Measurements from ENCODE around the gene CCDC60.

DNA sequence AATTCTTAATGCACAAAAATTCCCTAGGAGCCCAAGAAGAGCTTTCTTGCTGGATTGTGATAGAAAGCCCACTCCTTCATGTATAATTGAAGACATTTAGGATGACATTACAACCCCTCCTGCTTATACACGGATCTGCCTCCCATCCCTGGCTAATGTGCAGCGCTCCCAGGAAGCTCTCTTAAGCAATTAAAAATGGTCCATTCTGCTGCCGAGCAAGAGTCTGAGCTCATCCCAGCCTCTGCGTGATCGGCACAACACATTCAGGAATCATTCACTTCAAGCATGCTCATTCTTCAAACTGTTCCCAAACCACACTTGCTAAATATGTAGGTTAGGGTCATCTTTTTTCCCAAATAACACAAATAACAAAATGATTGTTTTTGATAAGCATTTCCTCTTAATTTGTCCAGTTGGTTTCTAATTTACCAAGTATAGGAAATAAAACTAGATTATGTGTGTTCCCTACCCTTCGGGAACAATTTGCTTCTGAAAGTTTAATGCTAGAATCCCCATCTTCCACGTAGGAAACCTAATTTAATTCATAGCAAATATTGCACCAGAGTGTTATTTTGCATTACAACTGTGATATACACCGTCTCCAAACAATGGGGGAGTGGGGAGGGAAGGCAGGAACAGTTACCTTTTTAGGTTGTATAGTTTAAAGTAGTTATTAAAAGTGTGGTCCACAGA is 241.7 kb downstream of the CCDC60 start:
- TF ChIP-seq POLR2A (IDR thresholded peaks at IDR 0.05) = no peak
- TF ChIP-seq, protein P1, sequence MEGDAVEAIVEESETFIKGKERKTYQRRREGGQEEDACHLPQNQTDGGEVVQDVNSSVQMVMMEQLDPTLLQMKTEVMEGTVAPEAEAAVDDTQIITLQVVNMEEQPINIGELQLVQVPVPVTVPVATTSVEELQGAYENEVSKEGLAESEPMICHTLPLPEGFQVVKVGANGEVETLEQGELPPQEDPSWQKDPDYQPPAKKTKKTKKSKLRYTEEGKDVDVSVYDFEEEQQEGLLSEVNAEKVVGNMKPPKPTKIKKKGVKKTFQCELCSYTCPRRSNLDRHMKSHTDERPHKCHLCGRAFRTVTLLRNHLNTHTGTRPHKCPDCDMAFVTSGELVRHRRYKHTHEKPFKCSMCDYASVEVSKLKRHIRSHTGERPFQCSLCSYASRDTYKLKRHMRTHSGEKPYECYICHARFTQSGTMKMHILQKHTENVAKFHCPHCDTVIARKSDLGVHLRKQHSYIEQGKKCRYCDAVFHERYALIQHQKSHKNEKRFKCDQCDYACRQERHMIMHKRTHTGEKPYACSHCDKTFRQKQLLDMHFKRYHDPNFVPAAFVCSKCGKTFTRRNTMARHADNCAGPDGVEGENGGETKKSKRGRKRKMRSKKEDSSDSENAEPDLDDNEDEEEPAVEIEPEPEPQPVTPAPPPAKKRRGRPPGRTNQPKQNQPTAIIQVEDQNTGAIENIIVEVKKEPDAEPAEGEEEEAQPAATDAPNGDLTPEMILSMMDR (IDR thresholded peaks at IDR 0.05 in 8 of 11, conservative IDR thresholded peaks at IDR 0.05 in 3 of 11) = no peak
